Loucy (cell line): ENCODE data around the gene SRSF3.
"Not testable (repeated sequence)": the region's sequence is repeated elsewhere in the genome, so short reads cannot be mapped to it uniquely, and the experiment has no call there.

Experiments
- H2AFZ ChIP-seq: fragments of 200-600 bp; sonication (generic); 2 replicates; pipeline ENCODE4 v1.6.0; 2016; ENCODE audit warnings: antibody characterized with exemption, mild to moderate bottlenecking, low read length, moderate library complexity
- H3F3A ChIP-seq: fragments of 200-600 bp; 2 replicates; pipeline ENCODE4 v1.6.0; 2016; ENCODE audit warnings: antibody characterized with exemption, low read depth, mild to moderate bottlenecking
- H3K27me3 ChIP-seq: fragments of 200-600 bp; sonication (generic); 2 replicates; pipeline ENCODE4 v1.6.1; 2014; ENCODE audit warnings: low read length, mild to moderate bottlenecking; ENCODE audit not compliant: insufficient read depth, poor library complexity, severe bottlenecking
- H3K36me3 ChIP-seq: fragments of 200-600 bp; sonication (generic); 2 replicates; pipeline ENCODE4 v1.6.1; 2016; ENCODE audit warnings: low read length; ENCODE audit not compliant: insufficient read depth
- H3K4me1 ChIP-seq: fragments of 200-600 bp; sonication (generic); 2 replicates; pipeline ENCODE4 v1.5.1; 2014; ENCODE audit warnings: low read length, mild to moderate bottlenecking; ENCODE audit not compliant: insufficient read depth, poor library complexity, severe bottlenecking
- H3K4me2 ChIP-seq: fragments of 200-600 bp; sonication (generic); 2 replicates; pipeline ENCODE4 v1.6.0; 2014; ENCODE audit warnings: antibody characterized with exemption, low read length, low read depth, mild to moderate bottlenecking; ENCODE audit not compliant: poor library complexity, severe bottlenecking
- H3K4me3 ChIP-seq: fragments of 200-600 bp; sonication (generic); 2 replicates; pipeline ENCODE4 v1.5.1; 2014; ENCODE audit warnings: low read length, mild to moderate bottlenecking, mixed read lengths; ENCODE audit not compliant: poor library complexity, severe bottlenecking
- H3K79me2 ChIP-seq: fragments of 200-600 bp; sonication (generic); 2 replicates; pipeline ENCODE4 v1.6.1; 2014; ENCODE audit warnings: low read length; ENCODE audit not compliant: insufficient read depth
- H3K9ac ChIP-seq: fragments of 200-600 bp; sonication (generic); 2 replicates; pipeline ENCODE4 v1.6.0; 2014; ENCODE audit warnings: mild to moderate bottlenecking, low read depth, low read length, moderate library complexity; ENCODE audit not compliant: poor library complexity, severe bottlenecking
- H3K9me2 ChIP-seq: fragments of 200-600 bp; sonication (generic); replicated peaks from 2 replicates; pipeline ENCODE4 v1.6.1; 2016; ENCODE audit warnings: low read depth, low read length, mixed read lengths
- H3K9me3 ChIP-seq: fragments of 200-600 bp; sonication (generic); 2 replicates; pipeline ENCODE4 v1.6.1; 2014; ENCODE audit warnings: mild to moderate bottlenecking, antibody characterized with exemption, low read length, low read depth; ENCODE audit not compliant: insufficient read depth
- H4K20me1 ChIP-seq: fragments of 200-600 bp; sonication (generic); 2 replicates; pipeline ENCODE4 v1.6.0; 2014; ENCODE audit warnings: antibody characterized with exemption, low read length, mild to moderate bottlenecking; ENCODE audit not compliant: insufficient read depth, poor library complexity, severe bottlenecking
- EZH2phosphoT487 ChIP-seq: fragments of 200-600 bp; IDR thresholded peaks from 2 replicates; pipeline ENCODE4 v1.6.1; 2018; ENCODE audit warnings: antibody characterized with exemption, mild to moderate bottlenecking, moderate library complexity, borderline replicate concordance
- TF ChIP-seq, protein P1 (sequence below): fragments of 200-600 bp; sonication (generic); conservative IDR thresholded peaks from 2 replicates; pipeline ENCODE4 v1.5.1; 2014; ENCODE audit warnings: mild to moderate bottlenecking, antibody characterized with exemption, low read length

Gene SRSF3

DNA sequence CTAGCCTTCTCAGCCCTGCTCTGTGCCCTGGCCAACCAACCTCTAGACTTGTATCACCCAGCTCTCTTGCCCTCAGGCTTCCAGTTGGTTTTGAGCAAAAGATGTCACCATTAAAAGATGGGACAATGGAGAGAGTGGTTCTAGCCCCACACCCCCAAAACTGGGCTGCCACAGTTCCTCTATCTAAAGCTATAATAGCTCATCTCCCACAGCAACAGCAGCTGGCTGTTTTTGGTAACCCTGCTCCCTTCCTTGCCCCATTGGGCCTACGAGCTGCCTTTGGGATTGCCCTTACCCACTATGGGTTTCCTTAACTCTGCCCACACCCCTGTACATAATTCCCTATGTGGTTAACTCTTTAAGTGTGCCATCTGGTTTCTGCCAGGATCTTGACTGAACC is 7.6 kb upstream of the SRSF3 start:
- Histone ChIP-seq H3K9ac (no peak overlapping the region), H3F3A (no peaks in the 10 kb centered on the region), H3K4me2 (no peak overlapping the region), H3K36me3 (no peaks in the 10 kb centered on the region), H3K4me1 (peaks cover 3% of the 10 kb centered on the region), H3K4me3 (no peak overlapping the region), H3K9me2 (no peaks in the 10 kb centered on the region), H2AFZ (no peak overlapping the region), H3K9me3 (no peaks in the 10 kb centered on the region), H4K20me1 (no peaks in the 10 kb centered on the region), H3K79me2 (peaks cover 6% of the 10 kb centered on the region; the same call in 1 of the 2 replicates), H3K27me3 (no peaks in the 10 kb centered on the region)
- TF ChIP-seq, protein P1, sequence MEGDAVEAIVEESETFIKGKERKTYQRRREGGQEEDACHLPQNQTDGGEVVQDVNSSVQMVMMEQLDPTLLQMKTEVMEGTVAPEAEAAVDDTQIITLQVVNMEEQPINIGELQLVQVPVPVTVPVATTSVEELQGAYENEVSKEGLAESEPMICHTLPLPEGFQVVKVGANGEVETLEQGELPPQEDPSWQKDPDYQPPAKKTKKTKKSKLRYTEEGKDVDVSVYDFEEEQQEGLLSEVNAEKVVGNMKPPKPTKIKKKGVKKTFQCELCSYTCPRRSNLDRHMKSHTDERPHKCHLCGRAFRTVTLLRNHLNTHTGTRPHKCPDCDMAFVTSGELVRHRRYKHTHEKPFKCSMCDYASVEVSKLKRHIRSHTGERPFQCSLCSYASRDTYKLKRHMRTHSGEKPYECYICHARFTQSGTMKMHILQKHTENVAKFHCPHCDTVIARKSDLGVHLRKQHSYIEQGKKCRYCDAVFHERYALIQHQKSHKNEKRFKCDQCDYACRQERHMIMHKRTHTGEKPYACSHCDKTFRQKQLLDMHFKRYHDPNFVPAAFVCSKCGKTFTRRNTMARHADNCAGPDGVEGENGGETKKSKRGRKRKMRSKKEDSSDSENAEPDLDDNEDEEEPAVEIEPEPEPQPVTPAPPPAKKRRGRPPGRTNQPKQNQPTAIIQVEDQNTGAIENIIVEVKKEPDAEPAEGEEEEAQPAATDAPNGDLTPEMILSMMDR: no peak
- TF ChIP-seq EZH2phosphoT487: no peak

DNA sequence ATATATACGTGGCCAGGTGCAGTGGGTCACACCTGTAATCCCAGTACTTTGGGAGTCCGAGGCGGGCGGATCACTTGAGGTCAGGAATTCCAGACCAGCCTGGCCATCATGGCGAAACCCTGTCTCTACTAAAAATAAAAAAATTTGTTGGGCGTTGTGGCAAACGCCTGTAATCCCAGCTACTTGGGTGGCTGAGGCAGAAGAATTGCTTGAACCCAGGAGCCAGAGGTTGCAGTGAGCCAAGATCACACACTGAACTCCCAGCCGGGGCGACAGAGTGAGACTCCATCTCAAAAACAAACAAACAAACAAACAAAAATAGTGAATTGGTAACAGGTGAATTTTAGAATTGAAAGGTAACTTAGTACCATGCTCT is 5.1 kb upstream of the SRSF3 start:
- H3K9me2 ChIP-seq, H3F3A ChIP-seq, H3K9me3 ChIP-seq, H3K4me3 ChIP-seq, H3K9ac ChIP-seq, H3K4me2 ChIP-seq, H3K36me3 ChIP-seq, H4K20me1 ChIP-seq, H3K27me3 ChIP-seq, H2AFZ ChIP-seq: not testable (repeated sequence)
- H3K79me2 ChIP-seq: peaks cover 19% of the 10 kb centered on the region
- peaks cover 16% of the 10 kb centered on the region for H3K4me1 ChIP-seq

DNA sequence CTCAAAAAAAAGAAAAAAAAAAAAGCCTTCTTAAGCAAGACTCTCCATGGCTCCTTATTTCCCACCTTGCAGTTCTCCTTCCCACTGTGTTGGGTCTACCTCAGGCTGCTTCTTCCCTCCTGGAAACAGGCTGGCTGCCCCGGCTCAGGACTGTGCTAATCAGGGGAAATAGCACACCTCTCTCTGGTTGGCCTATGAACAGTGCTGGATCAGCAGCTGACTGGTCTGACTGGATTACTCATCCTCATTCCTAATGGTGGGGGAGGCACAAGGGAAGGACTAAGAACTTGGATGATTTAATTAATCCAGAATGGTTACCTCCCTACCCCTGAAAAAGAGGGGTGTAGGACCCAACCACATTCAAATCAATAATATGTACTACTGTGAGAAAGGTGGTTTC is 3.9 kb upstream of the SRSF3 start:
- Histone ChIP-seq H3K9ac (no peak overlapping the region), H4K20me1 (peaks cover 8% of the 10 kb centered on the region), H3K27me3 (peaks cover 8% of the 10 kb centered on the region), H3K9me3 (no peaks in the 10 kb centered on the region), H2AFZ (no peak overlapping the region), H3K4me3 (no peak overlapping the region), H3K4me2 (no peak overlapping the region), H3K36me3 (no peaks in the 10 kb centered on the region), H3K9me2 (no peaks in the 10 kb centered on the region), H3F3A (peaks cover 6% of the 10 kb centered on the region), H3K4me1 (peaks cover 16% of the 10 kb centered on the region), H3K79me2 (peaks cover 30% of the 10 kb centered on the region)
- no peak for TF ChIP-seq EZH2phosphoT487
- TF ChIP-seq, protein P1: no peak

DNA sequence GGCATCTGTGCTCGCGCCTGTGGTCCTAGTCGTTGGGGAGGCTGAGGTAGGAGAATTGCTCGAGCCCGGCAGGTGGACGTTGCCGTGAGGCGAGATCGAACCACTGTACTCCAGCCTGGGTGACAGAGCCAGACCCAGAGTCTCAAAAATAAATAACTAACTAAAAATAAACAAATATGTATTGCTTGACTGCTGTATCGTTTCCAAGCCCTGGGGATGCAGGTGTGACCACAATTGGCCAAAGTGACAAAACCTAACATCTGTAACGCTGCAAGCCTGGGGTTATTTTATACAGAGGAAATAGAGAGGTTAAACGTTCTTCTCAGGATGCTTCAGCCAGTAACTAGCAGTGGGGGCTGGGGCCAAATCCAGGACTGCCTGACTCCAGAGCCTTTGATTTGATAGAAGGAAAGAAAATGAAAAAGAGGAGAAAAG is 1.9 kb upstream of the SRSF3 start:
- Histone ChIP-seq H2AFZ (no peak overlapping the region), H3K36me3 (peaks cover 11% of the 10 kb centered on the region), H3K27me3 (peaks cover 25% of the 10 kb centered on the region), H3K4me2 (peak overlapping the region; percentile 79), H3F3A (peaks cover 6% of the 10 kb centered on the region), H3K9ac (peak overlapping the region; percentile 97), H3K79me2 (peaks cover 50% of the 10 kb centered on the region), H3K4me1 (peaks cover 16% of the 10 kb centered on the region), H3K4me3 (peak overlapping the region; percentile 81), H3K9me2 (no peaks in the 10 kb centered on the region), H4K20me1 (peaks cover 28% of the 10 kb centered on the region), H3K9me3 (no peaks in the 10 kb centered on the region)
- TF ChIP-seq, protein P1: no peak
- TF ChIP-seq EZH2phosphoT487: no peak
